GM23248 (cell line): ENCODE measurements around the gene ITGB6. TPM values are rescaled to one million over a fixed set of nuclear protein-coding genes. Genes with fewer than 3 reads are reported as not detected.

Experiments
- DNase-seq: peaks from one replicate; pipeline ENCODE4 v3.0.0-alpha.2; 2015
- H2AFZ ChIP-seq: fragments of 200-600 bp; sonication (generic); 2 replicates; pipeline ENCODE4 v1.6.1; 2016; ENCODE audit warnings: antibody characterized with exemption
- H3F3A ChIP-seq: fragments of 200-600 bp; sonication (generic); 2 replicates; pipeline ENCODE4 v1.6.1; 2016; ENCODE audit warnings: mild to moderate bottlenecking, antibody characterized with exemption, mixed run types; ENCODE audit not compliant: insufficient read depth
- H3K27ac ChIP-seq: fragments of 200-600 bp; sonication (generic); 2 replicates; pipeline ENCODE4 v1.5.1; 2016; ENCODE audit warnings: mild to moderate bottlenecking
- H3K27me3 ChIP-seq: fragments of 200-600 bp; sonication (generic); replicated peaks from 2 replicates; pipeline ENCODE4 v1.6.1; 2016; ENCODE audit warnings: mild to moderate bottlenecking; ENCODE audit not compliant: insufficient read depth
- H3K36me3 ChIP-seq: fragments of 200-600 bp; sonication (generic); 2 replicates; pipeline ENCODE4 v1.6.1; 2016; ENCODE audit warnings: low read depth, mild to moderate bottlenecking
- H3K4me1 ChIP-seq: fragments of 200-600 bp; sonication (generic); 2 replicates; pipeline ENCODE4 v1.6.1; 2016; ENCODE audit warnings: mild to moderate bottlenecking; ENCODE audit not compliant: insufficient read depth
- H3K4me2 ChIP-seq: fragments of 200-600 bp; sonication (generic); one replicate; pipeline ENCODE4 v1.6.1; 2016; ENCODE audit warnings: mild to moderate bottlenecking; ENCODE audit not compliant: unreplicated experiment
- H3K4me3 ChIP-seq: fragments of 200-600 bp; sonication (generic); 2 replicates; pipeline ENCODE4 v1.5.1; 2016; ENCODE audit warnings: mild to moderate bottlenecking
- H3K79me2 ChIP-seq: fragments of 200-600 bp; sonication (generic); 2 replicates; pipeline ENCODE4 v1.6.1; 2016; ENCODE audit warnings: mild to moderate bottlenecking; ENCODE audit not compliant: insufficient read depth
- H3K9ac ChIP-seq: fragments of 200-600 bp; sonication (generic); 2 replicates; pipeline ENCODE4 v1.6.1; 2016; ENCODE audit warnings: mild to moderate bottlenecking
- H3K9me2 ChIP-seq: fragments of 200-600 bp; sonication (generic); 2 replicates; pipeline ENCODE4 v1.6.1; 2016; ENCODE audit warnings: mixed run types, mild to moderate bottlenecking, moderate library complexity; ENCODE audit not compliant: insufficient read depth
- H3K9me3 ChIP-seq: fragments of 200-600 bp; sonication (generic); one replicate; pipeline ENCODE4 v1.6.1; 2017; ENCODE audit warnings: low read depth
- H4K20me1 ChIP-seq: fragments of 200-600 bp; sonication (generic); 2 replicates; pipeline ENCODE4 v1.6.0; 2016; ENCODE audit not compliant: insufficient read depth
- EZH2 ChIP-seq: fragments of 200-600 bp; sonication (generic); IDR thresholded peaks from 2 replicates; pipeline ENCODE4 v1.6.1; 2018; ENCODE audit warnings: antibody characterized with exemption, mild to moderate bottlenecking; ENCODE audit not compliant: insufficient read depth, poor library complexity, severe bottlenecking
- EZH2phosphoT487 ChIP-seq: fragments of 200-600 bp; sonication (generic); IDR thresholded peaks from 2 replicates; pipeline ENCODE4 v1.6.1; 2018; ENCODE audit warnings: antibody characterized with exemption, moderate library complexity, mild to moderate bottlenecking, low read depth; ENCODE audit not compliant: insufficient read depth
- WGBS, 2 experiments: methylation state at CpG; one replicate each; pipeline ENCODE4 v1.1.6; 2015 to 2017; ENCODE audit warnings: low lambda C conversion rate in 2 of 2, low coverage in 1 of 2; ENCODE audit errors: missing lambda C conversion rate in 2 of 2; 5-methylcytosine and 5-hydroxymethylcytosine counted together
- in situ Hi-C: fragments of 300-500 bp; cut with MboI; formaldehyde crosslinking; loops from 2 replicates; pipeline ENCODE4 v1.15.0; 2020
- polyA plus RNA-seq: library from polyadenylated mRNA; unstranded; fragments of >200 nt; fragmentation: Nextera tagmentation; extraction: Ambion mirVana; gene quantifications from 2 replicates; pipeline ENCODE4 v1.2.1, GENCODE V29; 2016
- total RNA-seq: library from RNA; depleted of rRNA; stranded (reverse); fragments of >200 nt; shearing (Covaris generic); gene quantifications from 2 replicates; pipeline ENCODE4 v1.2.3, GENCODE V29; 2014

ITGB6 gene
- total and polyA plus RNA-seq, 2 experiments from 2014 or later = 0.05 TPM; not detected in 1

GRCh38 chr2:160222546-160223283, 22.6 kb upstream of the ITGB6 start:
- Histone ChIP-seq H3K9ac (no peak overlapping the region), H3K4me1 (peaks cover 57% of the 10 kb centered on the region), H3K27me3 (no peaks in the 10 kb centered on the region), H3K4me3 (no peak overlapping the region), H3K4me2 (no peak overlapping the region), H4K20me1 (no peaks in the 10 kb centered on the region), H3K9me3 (no peaks in the 10 kb centered on the region), H3K9me2 (no peaks in the 10 kb centered on the region), H3K79me2 (no peaks in the 10 kb centered on the region), H3K36me3 (no peaks in the 10 kb centered on the region), H3F3A (peaks cover 42% of the 10 kb centered on the region), H3K27ac (peak overlapping the region; percentile 81), H2AFZ (no peak overlapping the region)
- WGBS, 2 experiments = 94 to 96% methylated on average over 7 of the region's 7 CpGs
- TF ChIP-seq EZH2phosphoT487 (no peak), EZH2 (no peak)
- in situ Hi-C loops = no loop called here
- no peak for DNase-seq

- H3K4me1 ChIP-seq = peaks cover 46% of the 10 kb centered on the region
- no peaks in the 10 kb centered on the region for H3K9me2 ChIP-seq
- 35% methylated on average over 12 of the region's 12 CpGs for WGBS, 2 experiments
- peak overlapping the region; percentile 27 for H3K4me2 ChIP-seq
- no peaks in the 10 kb centered on the region for H3K27me3 ChIP-seq
- H3K79me2 ChIP-seq = no peaks in the 10 kb centered on the region
- peak; percentile 89 for DNase-seq
- no peak overlapping the region for H3K4me3 ChIP-seq
- no peaks in the 10 kb centered on the region for H3K9me3 ChIP-seq
- peaks cover 33% of the 10 kb centered on the region for H3F3A ChIP-seq
- TF ChIP-seq EZH2 (no peak), EZH2phosphoT487 (no peak)
- H3K9ac ChIP-seq = peak overlapping the region; percentile 68
- in situ Hi-C loops = no loop called here
- no peaks in the 10 kb centered on the region for H3K36me3 ChIP-seq
- H3K27ac ChIP-seq = peak overlapping the region; percentile 81
- no peaks in the 10 kb centered on the region for H4K20me1 ChIP-seq
- H2AFZ ChIP-seq = peak overlapping the region; percentile 86
These were observed 21.6 kb upstream of the ITGB6 start for GRCh38 chr2:160221391-160222276.

- Histone ChIP-seq H3F3A (peaks cover 29% of the 10 kb centered on the region), H3K4me3 (no peak overlapping the region), H3K9me2 (no peaks in the 10 kb centered on the region), H2AFZ (no peak overlapping the region), H3K9me3 (no peaks in the 10 kb centered on the region), H3K4me1 (peaks cover 45% of the 10 kb centered on the region), H3K9ac (no peak overlapping the region), H3K36me3 (no peaks in the 10 kb centered on the region), H4K20me1 (no peaks in the 10 kb centered on the region), H3K27ac (no peak overlapping the region), H3K27me3 (no peaks in the 10 kb centered on the region), H3K79me2 (no peaks in the 10 kb centered on the region), H3K4me2 (no peak overlapping the region)
- in situ Hi-C loops = no loop called here
- DNase-seq = no peak
- no peak for TF ChIP-seq EZH2
- no peak for TF ChIP-seq EZH2phosphoT487
- 88 to 92% methylated on average over 4 of the region's 4 CpGs for WGBS, 2 experiments
These were observed 20.5 kb upstream of the ITGB6 start for GRCh38 chr2:160220545-160221009.

- TF ChIP-seq EZH2phosphoT487 (no peak), EZH2 (no peak)
- Histone ChIP-seq H3K79me2 (no peaks in the 10 kb centered on the region), H3K9me2 (no peaks in the 10 kb centered on the region), H3K27me3 (no peaks in the 10 kb centered on the region), H3K9me3 (no peaks in the 10 kb centered on the region), H4K20me1 (no peaks in the 10 kb centered on the region), H3F3A (peaks cover 26% of the 10 kb centered on the region), H2AFZ (no peak overlapping the region), H3K4me2 (no peak overlapping the region), H3K36me3 (no peaks in the 10 kb centered on the region), H3K9ac (no peak overlapping the region), H3K27ac (no peak overlapping the region), H3K4me3 (no peak overlapping the region), H3K4me1 (peaks cover 42% of the 10 kb centered on the region)
- WGBS, 2 experiments = 96 to 97% methylated on average over 2 of the region's 2 CpGs
- in situ Hi-C loops = no loop called here
- no peak for DNase-seq
These were observed 20.0 kb upstream of the ITGB6 start for GRCh38 chr2:160220026-160220425.
